ENCODE measurements around the gene TREH.
A peak's percentile ranks its signal among the peaks of the same experiment; 100 is the strongest.

Gene TREH

DNA sequence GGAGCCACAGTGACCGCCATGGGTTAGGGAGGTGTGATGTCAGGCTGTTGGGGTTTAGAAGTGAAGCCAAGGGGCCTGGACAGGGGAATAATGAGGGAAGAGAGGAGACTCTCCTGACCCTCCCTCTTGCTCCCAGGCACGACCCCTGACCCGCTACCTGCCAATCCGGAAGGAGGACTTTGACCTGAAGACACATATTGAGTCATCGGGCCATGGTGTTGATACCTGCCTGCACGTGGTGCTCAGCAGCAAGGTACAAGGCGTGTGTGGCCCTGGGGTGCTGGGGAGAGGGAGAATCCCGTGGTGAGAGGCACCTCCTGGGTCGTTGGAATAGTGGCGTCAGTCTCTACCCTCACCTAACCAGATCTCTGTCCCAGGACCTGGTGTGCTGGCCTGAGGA is 29.5 kb downstream of the TREH start:
- DNase-seq (no peak), ATAC-seq (no peak)
- H3K4me3 Mint-ChIP-seq = no peak overlapping the region
- H3K9me3 Mint-ChIP-seq = no peaks in the 10 kb centered on the region
- no peaks in the 10 kb centered on the region for H3K27me3 Mint-ChIP-seq
- no peak overlapping the region for H3K27ac Mint-ChIP-seq
- H3K4me1 Mint-ChIP-seq = peaks cover 8% of the 10 kb centered on the region

DNA sequence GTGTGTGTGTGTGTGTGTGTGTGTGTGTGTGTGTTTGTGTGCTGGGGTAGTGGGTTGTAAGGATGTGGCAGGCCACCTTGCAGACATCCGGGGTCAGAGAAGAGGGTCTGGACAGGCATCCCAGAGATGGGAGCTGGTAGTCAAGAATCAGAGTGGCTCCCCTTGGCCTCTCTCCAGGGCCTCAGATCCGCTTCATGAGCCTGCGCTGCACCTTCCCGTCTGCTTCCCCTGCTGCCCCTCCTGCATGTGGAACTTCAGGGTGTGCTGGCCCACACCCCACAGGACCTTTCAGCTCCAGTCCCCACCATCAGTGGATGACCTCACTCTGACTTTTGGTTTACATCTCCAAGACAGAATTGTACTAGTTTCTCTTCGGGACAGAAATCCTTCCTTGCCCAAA is 31.2 kb downstream of the TREH start:
- Mint-ChIP-seq H3K9me3 (no peaks in the 10 kb centered on the region), H3K27me3 (no peaks in the 10 kb centered on the region), H3K4me1 (peaks cover 8% of the 10 kb centered on the region), H3K4me3 (no peak overlapping the region), H3K27ac (no peak overlapping the region)
- DNase-seq = no peak
- ATAC-seq = no peak

DNA sequence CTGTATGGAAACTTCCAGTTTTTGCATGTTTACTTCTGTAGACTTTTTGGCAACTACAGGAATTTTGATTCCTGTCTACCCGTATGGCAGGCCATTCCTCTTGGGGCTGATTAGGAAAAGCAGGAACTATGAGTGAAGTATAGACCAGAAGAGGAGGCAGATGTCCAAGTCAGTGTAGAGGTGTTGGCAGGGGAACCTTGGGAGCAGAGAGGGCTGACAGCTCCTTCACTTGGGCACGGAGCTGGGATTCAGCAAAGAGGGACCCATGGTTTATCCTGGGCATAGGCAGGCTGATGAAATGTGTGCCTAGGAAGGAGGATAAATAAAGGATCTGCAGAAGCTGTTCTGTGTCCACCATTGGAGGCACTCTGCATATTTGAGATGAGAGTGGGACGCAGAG is 33.1 kb downstream of the TREH start:
- no peak for DNase-seq
- no peaks in the 10 kb centered on the region for H3K9me3 Mint-ChIP-seq
- H3K27ac Mint-ChIP-seq = no peak overlapping the region
- H3K4me3 Mint-ChIP-seq = no peak overlapping the region
- no peaks in the 10 kb centered on the region for H3K4me1 Mint-ChIP-seq
- ATAC-seq = no peak
- H3K27me3 Mint-ChIP-seq = no peaks in the 10 kb centered on the region

DNA sequence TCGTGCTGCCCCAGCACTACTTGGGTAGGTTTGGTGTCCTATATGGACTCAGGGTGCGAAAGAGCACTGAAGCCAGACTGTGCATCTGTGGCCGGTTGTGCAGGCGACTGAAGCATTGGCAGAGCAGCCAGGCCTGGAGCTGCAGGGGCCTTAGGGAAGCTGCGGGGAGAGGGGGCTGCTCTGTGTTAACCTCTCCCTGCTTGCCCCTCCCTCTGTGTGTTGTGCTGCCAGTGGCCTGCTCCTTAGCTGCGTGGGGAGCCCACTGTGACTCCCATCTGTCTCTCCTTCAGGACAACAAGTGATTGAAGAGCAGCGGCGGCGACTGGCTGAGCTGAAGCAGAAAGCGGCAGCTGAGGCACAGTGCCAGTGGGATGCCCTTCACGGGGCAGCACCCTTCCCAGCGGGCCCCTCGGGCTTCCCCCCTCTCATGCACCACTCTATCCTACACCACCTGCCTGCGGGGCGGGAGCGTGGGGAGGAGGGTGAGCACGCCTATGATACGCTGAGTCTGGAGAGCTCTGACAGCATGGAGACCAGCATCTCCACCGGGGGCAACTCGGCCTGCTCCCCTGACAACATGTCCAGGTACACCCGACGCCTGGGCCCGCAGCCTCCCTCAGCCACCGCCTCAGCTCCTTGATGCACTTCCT is 34.3 kb downstream of the TREH start:
- no peaks in the 10 kb centered on the region for H3K9me3 Mint-ChIP-seq
- H3K27ac Mint-ChIP-seq = peak overlapping the region in 1 of 2 donors; percentile 9
- no peak for ATAC-seq
- no peak overlapping the region for H3K4me3 Mint-ChIP-seq
- no peak for DNase-seq
- no peaks in the 10 kb centered on the region for H3K4me1 Mint-ChIP-seq
- no peaks in the 10 kb centered on the region for H3K27me3 Mint-ChIP-seq

DNA sequence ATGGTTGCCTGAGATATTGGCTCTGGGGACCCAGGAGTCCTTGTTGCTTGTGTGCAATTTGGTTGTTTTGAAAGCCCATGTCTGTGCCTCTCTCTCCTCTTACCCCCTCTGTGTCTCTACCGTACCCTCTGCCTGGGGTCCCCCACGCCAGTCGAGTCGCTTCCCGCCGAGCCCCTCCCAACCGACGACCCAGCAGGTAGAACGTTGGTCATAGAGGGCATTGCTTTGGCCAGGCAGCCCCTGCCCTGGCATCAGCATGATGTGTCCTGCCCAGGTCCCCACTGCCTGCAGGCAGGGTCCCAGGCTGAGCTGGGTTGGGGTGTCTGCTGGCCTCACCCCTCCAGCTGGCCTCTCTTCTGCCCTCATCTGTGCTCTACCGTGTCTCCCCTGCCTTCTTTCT is 35.0 kb downstream of the TREH start:
- Mint-ChIP-seq H3K9me3 (no peaks in the 10 kb centered on the region), H3K4me3 (no peak overlapping the region), H3K27me3 (no peaks in the 10 kb centered on the region), H3K4me1 (no peaks in the 10 kb centered on the region), H3K27ac (peak overlapping the region in 1 of 2 donors; percentile 37)
- no peak for ATAC-seq
- no peak for DNase-seq

DNA sequence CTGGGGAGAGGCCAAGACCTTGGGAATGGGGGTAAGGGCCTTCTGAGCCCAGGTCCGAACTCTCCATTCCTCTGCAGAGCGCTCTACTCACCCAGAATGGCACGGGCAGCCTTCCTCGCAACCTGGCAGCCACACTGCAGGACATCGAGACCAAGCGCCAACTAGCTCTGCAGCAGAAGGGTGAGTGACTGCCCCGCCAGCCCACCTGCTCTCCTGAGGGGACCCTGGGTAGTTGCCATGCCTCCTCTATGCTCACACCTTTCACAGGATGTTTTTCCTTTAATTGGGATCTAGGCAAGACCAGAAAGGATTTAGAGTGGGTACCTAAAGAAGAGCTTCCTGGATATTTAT is 35.5 kb downstream of the TREH start:
- Mint-ChIP-seq H3K27ac (no peak overlapping the region), H3K27me3 (no peaks in the 10 kb centered on the region), H3K4me1 (no peaks in the 10 kb centered on the region), H3K4me3 (no peak overlapping the region), H3K9me3 (no peaks in the 10 kb centered on the region)
- ATAC-seq (no peak), DNase-seq (no peak)

DNA sequence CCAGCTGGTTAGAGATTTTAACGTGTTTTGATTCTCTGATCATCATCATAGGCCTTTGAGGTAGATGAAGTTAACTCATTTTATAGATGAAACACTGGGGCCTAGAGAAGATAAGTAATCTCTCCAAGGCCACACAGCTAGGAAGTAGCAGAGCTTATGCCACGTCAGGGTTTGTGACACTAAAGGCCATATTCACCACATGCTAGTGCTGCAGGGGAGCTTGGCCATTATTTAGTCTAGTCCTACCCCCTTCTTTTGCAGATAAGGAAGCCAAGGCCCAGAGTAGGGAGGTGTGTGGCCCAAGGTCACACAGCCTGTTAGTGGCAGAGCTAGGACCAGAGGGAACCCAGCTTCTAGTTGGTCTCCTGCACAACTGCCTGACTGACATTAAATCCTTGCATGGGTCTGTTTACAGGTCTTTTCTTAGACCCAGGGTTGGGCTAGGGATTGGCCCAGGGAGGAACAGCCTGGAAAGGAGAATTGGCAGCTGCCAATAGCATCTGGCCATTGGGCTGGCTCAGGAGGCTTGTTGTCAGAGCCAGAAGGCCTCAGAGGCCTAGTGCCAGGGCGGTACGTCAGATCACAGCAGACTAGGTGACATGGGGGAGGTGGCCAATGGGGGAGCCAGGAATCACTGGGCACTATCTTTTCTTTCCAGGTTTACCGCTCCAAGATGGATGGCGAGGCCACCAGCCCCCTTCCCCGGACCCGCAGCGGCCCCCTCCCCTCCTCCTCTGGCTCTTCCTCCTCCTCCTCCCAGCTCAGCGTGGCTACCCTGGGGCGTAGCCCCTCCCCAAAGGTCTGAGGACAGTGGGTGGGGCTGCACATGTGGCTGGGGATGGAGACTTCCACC is 36.1 kb downstream of the TREH start:
- no peak for DNase-seq
- H3K27ac Mint-ChIP-seq = peak overlapping the region in 1 of 2 donors; percentile 37

DNA sequence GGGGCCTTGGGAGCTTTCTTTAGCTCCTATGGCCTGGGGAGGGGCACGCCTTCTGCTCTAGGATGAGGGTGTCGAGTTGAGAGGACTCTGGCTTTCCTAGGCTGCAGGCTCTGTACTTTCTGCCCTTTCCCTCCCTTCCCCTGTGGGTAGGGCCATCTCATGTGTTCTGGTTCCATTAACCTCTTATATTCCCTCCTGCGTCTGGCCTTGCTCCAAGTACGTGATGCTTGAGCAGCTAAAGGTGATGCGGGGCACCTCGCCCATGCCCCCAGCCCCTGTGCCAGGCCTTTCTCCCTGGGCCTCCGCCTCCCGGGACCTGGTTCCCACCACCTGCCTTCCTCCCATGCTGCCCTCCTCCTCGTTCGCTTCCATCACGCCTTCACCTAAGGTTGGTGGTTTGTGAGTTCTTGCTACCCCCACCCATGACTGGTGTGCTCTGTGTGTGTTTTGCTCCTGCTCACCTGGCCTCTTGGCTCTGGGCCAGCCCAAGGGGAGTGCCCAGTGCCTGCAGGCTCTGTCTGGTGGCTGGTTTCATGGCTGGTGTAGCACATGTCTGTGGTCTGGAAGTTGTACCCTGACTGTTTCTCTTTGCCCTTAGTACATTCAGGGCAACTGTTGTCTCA is 37.9 kb downstream of the TREH start:
- no peaks in the 10 kb centered on the region for H3K9me3 Mint-ChIP-seq
- H3K4me1 Mint-ChIP-seq = no peaks in the 10 kb centered on the region
- DNase-seq = no peak
- ATAC-seq = no peak
- H3K27me3 Mint-ChIP-seq = no peaks in the 10 kb centered on the region
- H3K27ac Mint-ChIP-seq = no peak overlapping the region
- no peak overlapping the region for H3K4me3 Mint-ChIP-seq

More for the DNA sequence above, 36.1 kb downstream of the TREH start:
- Mint-ChIP-seq H3K4me1 (no peaks in the 10 kb centered on the region), H3K9me3 (no peaks in the 10 kb centered on the region), H3K4me3 (no peak overlapping the region), H3K27me3 (no peaks in the 10 kb centered on the region)
- no peak for ATAC-seq

DNA sequence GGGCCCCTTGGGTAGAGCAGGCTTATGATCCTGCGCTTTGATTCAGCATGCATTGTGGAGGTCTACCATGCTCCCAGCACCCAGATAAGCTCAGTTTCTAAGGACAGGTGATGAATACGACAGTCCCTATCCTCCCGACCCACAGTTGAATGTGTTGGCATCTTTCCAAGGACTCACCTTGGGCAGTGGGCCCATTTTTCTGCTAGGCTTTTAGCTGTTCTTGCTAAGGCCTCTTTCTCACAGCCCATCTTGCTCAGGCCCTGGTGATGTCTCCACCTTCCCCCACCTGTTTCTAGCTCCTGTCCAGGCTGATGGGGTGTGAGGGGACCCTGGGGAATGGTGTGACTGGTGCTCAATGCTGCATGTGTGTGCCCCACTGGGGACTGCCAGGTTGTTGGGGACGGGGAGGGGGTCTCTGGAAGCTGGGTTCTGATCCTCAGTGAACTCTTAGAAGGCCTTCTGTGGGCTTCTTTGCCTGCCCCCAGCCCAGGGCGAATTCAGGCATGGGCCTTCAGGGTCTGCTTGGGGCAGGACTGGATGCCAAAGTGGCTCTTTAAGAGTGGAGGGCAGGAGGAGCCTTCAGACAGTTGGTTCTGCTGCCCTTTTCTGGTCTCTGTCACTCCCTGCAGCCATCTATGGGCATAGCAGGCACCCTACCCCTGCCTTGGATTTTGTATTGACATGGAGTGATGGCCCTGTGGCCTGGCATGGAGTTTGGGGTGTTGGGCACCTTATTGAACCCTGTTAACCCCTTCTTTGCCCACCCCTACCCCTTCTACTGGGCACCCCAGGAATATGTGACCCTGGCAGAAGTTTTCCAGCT is 38.9 kb downstream of the TREH start:
- no peaks in the 10 kb centered on the region for H3K4me1 Mint-ChIP-seq
- ATAC-seq (no peak), DNase-seq (no peak)
- H3K27ac Mint-ChIP-seq = no peak overlapping the region
- no peak overlapping the region for H3K4me3 Mint-ChIP-seq
- H3K27me3 Mint-ChIP-seq = no peaks in the 10 kb centered on the region
- no peaks in the 10 kb centered on the region for H3K9me3 Mint-ChIP-seq

DNA sequence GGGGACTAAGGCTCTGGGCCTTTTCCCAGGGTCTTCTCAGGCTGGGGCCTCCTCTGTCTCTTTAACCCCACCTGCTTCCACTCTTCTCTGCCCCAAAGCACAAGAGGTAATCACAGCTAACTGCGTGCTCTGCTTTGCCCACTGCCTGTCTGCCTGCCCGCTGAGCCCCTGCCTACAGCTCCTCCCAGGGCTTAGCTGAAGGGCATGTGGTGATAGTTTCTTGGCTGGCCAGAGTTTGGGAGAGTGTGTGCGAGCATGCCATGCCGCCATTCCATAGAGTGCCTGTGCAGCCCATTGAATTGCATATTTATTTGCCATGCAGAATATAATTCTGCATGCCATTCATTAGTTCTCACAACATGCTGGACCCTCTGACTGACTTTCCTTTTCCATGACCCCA is 39.6 kb downstream of the TREH start:
- ATAC-seq (no peak), DNase-seq (no peak)
- Mint-ChIP-seq H3K4me3 (no peak overlapping the region), H3K27me3 (no peaks in the 10 kb centered on the region), H3K9me3 (no peaks in the 10 kb centered on the region), H3K4me1 (no peaks in the 10 kb centered on the region), H3K27ac (no peak overlapping the region)

DNA sequence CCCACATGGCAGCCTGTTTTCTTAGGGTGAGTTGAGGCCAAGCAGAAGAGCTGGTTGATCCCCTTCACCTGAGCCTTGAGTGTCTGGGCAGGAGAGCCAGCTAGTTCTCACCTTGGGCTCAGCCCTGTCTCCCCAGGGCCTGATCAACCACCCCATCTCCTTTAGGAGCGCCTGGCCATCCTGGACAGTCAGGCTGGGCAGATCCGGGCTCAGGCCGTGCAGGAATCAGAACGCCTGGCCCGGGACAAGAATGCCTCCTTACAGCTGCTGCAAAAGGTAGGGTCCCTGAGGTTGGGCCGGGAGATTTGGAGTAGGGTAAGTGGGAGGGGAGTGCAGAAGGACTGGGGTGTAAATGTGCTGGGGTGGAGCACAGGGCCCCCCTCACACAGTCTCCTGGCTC is 40.7 kb downstream of the TREH start:
- ATAC-seq (no peak), DNase-seq (no peak)
- no peaks in the 10 kb centered on the region for H3K27me3 Mint-ChIP-seq
- no peak overlapping the region for H3K4me3 Mint-ChIP-seq
- peaks cover 8% of the 10 kb centered on the region for H3K4me1 Mint-ChIP-seq
- no peak overlapping the region for H3K27ac Mint-ChIP-seq
- no peaks in the 10 kb centered on the region for H3K9me3 Mint-ChIP-seq

DNA sequence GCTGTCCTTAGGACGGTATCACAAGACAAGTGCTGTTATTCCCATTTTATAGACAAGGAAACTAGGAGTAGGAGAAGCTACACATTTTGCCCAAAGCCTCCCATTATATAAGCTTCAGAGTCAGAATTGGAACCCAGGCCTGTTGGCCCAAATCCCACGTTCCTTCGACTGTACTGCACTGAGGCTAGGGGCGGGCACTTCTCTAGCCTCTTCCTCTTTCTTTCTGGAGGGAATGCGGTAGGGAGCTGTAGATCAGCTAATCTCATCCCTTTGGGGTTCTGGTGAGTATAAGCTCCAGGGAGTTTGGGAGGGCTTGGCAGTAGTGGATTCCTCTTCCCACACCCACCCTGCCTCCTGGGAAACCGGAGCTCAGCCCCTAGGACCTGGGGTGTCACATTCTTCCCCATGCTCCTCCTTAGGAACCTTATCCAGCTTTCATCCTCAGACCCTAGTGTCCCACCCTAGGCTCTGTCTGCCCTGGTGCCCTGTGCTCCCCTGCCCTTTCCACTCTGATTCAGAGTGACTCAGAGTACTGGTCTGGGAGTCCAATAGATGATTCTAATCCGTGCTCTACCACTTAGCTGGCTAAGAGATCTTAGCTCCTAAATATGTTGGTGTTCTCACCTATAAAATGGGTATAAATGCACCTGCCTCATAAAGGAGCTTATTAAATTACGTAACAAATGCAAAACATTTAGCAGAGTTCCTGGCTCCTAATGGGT is 42.7 kb downstream of the TREH start:
- Mint-ChIP-seq H3K9me3 (no peaks in the 10 kb centered on the region), H3K4me1 (peaks cover 8% of the 10 kb centered on the region), H3K27me3 (no peaks in the 10 kb centered on the region), H3K27ac (no peak overlapping the region), H3K4me3 (no peak overlapping the region)
- ATAC-seq = no peak
- no peak for DNase-seq

DNA sequence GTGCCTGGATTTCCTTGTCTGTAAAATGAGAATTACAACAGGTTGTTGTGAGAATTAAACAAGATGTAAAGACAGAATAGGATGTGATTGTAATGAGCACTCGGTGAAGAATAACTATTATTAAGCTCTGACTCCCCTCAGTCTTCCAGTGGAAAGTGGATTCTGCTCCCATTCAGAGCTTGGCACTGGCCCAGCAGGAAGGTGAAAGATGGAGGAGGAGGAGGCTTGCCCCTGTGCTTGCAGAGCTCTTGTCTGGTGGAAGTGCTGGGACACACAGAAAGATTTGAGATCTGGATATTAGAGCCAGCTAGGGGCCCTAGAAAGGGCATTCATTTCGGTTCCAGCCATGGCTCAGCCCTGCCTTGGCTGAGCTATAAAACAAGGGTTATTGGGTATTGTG is 43.8 kb downstream of the TREH start:
- H3K4me3 Mint-ChIP-seq = no peak overlapping the region
- H3K4me1 Mint-ChIP-seq = peaks cover 9% of the 10 kb centered on the region
- no peaks in the 10 kb centered on the region for H3K9me3 Mint-ChIP-seq
- DNase-seq (no peak), ATAC-seq (no peak)
- peak overlapping the region in 1 of 2 donors; percentile 56 for H3K27ac Mint-ChIP-seq
- H3K27me3 Mint-ChIP-seq = no peaks in the 10 kb centered on the region

DNA sequence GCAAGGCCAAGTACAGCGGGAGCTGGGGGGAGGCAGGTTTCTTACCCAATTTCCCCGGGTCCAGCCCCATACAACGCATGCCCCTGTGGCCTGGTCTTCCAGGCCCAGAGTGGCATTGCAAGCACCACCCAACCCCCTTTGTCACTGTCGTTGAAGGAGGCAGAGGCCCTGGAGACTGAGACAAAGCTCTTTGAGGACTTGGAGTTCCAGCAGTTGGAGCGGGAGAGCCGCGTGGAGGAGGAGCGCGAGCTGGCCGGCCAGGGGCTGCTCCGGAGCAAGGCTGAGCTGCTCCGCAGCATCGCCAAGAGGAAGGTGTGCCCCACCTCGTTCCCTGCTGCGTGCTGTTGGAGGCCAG is 44.2 kb downstream of the TREH start:
- no peak overlapping the region for H3K4me3 Mint-ChIP-seq
- no peak for DNase-seq
- no peak for ATAC-seq
- peaks cover 12% of the 10 kb centered on the region for H3K4me1 Mint-ChIP-seq
- H3K27me3 Mint-ChIP-seq = no peaks in the 10 kb centered on the region
- no peaks in the 10 kb centered on the region for H3K9me3 Mint-ChIP-seq
- no peak overlapping the region for H3K27ac Mint-ChIP-seq

Data from stimulated activated naive CD8-positive, alpha-beta T cell treated with anti-CD3 and anti-CD28 coated beads, Interleukin-15, amount 100 ng/mL, for 72 hours (primary cell).